NCI-H2227 (cell line): ENCODE results near the gene VAC14.
A peak's percentile ranks its signal among the peaks of the same experiment; 100 is the strongest.

Experiments used
- DNase-seq: peaks from one replicate; lab custom pipeline; 2025; ENCODE audit not compliant: unreplicated experiment; lab: John Stamatoyannopoulos, UW

The VAC14 gene

DNA sequence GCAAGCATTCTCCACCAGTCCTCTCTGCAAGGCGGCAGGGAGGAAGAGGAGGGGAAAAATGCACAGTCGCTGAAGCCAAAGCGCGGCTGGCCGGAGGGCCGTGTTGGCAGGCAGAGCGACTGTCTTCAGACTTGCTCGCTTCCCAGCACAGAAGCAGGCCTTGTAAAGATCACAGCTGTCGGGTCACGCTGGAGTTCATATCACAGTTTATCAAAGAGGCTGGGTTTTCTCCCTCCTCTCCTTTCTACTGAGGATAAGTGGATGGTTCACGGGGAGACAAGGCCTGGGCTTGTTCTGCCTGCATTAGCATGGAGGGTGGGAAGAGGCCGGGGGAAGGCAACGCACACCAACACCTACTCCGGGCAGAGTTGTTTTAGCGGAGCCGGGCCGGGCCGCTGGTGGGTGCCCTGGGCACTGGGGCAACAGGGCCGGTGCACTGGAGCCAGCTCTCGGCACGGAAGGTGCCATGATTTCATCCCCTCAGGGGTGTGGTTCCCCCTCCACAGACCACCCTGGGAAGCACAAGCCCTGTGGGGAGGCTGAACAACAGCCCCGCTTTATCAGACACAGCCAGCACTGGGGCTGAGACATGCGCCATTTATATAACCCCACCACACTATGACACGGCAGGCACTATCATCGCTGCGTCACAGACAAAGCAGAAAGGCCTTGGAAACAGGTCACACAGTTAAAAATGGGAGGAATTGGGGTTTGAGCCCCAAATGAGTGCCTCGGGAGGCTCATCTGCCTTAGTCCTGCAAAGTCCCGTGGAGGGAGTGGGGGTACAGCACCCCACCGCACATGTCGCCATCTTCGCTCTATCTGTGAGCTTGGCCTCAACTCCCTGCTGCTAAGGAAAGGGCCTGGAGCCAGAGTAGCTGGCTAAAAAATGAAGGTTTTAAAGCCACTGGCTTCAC is 74.8 kb downstream of the VAC14 start:
- DNase-seq, result peak; percentile 65

DNA sequence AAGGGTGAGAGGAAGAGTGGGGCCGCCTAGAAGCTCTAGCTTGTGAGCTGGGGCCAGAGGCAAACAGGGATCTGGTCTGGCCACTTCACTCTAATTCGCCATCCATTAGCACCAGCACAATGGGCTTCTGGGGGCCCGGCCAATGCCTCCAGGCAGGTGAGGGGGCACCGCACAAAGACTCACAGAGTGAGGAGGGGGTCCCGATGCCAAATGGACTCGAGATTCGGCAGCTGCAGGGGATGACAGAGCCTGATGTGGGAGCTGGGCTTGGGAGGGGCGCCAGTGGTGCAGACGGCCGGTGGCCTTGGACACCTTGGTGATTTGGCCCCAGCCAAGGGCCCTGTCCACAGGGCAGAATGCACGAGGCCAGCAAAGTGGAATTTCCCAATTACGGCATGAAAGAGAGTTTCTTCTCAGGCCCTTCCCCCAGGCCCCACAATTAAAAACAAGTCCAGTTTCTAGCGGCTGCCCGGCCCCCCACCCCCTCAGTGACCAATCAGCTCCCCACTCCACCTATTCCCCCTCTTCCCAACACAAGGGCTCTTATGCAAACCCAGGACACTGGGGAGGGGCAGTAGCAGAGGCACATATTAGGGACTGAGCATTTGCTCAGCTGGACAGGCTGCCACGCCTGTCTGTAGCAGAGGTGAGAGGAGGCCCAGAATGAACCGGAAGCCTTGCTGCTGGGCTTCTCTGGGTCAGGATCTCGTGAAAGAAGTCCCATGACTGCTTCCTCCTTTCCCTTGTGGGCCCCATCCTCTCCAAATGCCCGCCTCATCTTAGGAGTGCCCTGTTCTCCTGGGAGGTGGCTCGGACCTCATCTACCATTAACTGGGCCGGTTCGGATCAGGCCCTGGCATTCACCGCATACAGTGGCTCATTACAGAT is 75.7 kb downstream of the VAC14 start:
- DNase-seq, result no peak

DNA sequence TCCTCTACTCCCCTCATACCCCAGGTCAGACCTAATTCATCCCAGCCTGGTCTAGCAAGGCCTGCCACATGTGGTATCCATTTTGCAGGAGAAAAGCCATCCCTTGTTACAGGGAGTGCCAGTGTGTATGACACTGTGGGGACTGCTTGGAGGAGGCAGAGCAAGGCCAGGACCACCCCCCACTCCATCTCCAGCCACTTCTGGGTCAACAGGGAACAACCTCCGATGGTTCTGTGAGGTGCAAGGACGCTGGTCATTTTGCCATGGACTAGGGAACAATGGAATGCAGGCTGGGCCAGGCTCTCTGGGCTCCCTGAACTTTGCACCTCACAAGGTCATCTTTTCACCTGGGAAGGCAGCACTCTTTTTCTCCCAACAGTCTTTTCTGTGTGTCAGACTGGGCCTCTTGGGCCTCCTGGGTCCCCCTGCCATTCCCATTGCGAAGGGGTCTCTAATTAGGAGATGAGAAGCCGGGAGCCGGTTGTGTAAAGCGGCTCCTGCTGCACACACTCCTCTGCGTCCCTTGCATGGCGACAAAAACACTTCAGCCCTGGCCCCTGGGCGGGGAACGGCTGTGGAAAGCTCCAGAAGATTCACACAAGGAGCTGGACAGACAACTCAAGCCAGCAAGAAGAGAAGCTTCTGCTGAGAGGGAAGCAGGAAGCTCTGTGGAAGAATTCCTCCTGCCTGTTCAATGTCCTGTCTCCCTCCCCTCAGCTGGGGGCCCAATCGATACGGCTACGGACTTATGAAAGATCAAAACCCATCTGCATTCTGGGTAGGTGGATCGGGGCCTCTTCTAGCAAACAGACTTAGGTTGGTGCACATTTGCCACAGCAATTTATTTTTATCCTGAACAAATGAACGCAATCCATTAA is 76.6 kb downstream of the VAC14 start:
- no peak for DNase-seq

DNA sequence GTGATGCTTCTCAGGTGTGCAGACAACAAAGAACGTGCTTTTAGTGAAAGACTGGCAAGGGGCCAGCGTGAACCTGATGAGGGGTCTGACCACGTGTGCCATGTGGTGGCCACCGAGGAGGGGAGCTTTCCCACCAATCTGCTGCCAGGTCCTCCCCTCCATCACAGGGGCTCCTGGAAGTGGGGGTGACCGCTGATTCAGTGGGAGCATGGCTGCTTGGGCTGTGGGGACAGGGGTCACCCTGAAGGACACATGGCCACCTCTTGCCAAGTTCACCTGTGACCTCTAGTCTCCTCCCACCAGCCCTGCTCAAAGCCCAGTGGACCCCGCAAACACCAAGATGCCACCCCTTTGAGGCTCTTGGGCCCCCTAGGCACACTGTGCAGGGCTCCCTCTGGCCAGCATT is 77.2 kb downstream of the VAC14 start:
- no peak for DNase-seq

DNA sequence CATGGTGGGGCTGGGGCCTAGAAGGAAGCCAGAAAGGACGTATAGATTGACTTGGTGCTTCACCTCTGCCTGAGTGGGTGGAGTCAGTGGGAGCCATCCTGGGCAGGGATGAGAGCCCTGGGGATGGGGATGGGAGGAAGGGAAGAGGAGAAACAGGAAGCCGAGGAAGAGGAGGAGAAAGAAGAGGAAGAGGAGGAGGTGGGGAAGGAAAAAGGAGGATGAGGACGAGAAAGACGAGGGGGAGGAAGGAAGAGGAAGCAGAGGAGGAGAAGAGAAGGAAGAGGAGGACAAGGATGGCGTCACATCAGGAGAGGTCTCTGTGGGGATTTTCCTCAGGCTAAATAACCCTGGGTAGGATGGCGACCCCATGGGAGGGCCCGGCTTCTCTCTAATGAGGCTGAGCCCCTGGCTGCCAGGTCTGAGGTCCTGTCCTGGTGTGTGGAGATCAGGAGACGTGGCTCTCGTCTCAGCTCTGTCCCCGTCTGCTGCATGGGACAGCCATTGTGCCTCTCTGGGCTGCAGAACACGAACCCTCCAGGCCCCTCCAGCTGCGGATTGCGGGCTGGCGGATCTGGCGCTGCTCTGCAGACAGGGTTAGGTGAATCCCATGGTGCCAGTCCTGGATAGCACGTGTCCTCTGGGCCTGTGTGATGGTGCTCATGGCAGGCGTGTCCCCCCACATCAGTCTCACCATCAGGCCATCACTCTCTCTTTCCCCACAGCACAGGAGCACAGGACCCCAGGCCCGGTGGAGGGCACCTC is 79.6 kb downstream of the VAC14 start:
- DNase-seq, result no peak

DNA sequence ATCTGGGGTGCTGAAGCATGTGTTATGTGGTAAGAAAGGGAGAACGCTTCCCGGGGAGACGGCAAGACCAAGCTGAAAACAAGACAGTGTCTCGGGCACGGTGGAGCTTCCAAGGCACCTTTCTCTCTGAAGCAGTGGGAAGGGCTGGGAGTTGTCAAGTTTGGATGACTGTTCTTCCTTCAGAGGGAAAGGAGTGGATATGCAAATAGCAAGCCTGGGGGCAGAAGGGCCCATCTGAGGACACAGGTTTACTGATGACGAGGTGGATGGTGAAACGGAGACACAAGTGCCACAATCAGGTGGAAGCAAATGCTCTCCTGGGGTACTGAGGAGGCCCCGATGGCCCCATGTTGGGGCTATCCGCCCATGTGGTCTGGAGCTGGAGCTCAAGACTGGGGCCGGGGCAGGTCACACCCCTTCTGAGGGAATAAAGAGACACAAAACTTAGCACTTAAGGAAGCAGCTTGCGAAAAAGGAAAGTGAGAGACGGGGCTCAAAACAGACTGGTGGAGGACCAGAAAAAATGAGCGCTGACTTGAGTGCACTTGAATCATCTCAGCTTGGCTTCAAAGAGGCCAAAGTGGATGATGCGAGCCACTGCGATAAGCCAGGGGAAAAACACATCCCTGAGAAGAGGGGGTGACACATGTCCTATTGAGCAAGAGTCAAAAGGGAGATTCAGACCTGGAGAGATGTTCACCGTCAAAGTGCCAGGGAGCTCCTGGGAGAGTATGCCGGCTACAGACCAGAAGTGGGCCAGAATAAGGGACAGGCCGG is 80.3 kb downstream of the VAC14 start:
- DNase-seq, result no peak

DNA sequence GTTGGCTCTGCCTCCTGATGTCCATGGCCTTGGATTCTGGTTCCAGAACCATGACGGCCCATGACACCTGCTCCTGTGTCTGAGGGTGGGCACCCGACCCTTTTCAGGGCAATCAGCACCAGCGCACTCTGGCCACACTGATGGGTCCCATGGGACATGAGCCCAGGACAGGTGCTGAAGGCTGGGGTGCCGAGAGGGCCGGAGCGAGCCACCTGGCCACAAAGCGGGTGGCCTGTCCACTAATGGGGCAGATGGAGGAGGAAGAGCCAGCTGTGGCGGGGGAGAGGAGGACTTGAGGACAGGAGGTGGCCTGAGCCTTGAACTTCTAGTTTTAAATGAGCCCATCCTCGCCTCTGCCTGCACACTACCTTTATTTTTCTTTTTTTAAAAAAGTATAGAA is 83.9 kb downstream of the VAC14 start:
- no peak for DNase-seq

DNA sequence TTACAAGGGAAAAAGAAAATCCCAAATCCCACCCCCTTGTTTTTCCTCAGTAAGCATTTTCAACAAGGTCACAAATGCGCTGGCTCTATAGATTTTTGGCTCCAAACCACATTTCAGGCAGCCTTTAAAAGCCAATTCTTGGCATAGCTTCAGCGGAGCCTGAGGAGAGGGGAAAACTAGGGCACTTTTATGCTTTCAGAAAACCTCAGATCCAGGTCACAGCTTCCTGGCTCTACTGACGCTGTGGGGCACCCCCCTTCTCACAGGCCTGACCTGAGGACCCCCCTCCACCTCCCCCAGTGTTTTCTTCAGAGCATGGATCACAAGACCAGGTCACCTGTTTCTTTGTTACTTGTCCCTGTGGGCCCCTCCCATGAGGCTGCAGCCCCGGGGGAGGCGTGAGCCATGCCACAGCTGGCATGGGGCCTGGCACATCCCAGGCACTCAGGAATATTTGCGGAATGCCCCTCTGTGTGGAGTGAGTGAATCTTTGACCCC is 85.0 kb downstream of the VAC14 start:
- no peak for DNase-seq

DNA sequence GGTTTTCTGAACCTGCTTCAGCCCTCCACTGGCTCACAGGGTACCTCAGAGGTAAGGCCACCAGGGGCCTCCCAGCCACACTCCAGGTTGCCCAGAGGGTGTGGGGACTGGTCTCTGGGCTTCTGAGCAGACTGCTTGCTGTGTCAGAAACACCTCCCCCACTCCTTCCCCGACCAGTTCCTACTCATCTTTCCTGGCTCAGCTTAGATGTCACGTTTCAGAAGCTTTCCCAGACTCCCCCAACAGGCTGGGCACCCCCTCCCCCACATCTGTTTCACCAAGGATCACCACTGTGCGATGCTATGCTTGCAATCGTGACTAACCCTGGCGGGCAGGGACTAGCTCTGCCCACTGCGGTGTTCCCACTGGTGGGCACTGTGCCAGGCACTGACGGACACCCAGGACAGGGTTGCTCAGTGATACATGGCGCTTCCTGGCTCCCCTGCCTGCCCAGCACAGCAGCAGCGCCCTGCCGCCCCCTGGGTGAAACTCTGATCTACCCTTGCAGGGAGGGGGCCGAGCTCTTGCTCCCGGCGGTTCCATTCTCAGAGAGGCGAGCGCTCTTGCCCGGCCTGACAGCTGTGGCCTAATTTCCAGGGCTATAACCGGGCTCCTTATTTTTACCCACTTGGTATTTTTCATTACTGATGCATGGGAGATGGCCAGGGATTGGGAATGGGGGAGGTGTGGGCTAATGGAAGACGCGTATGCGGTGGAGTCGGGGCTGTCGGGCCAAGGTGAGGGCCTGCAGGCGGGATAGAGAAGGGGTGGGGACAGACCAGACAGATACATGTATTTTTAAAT is 85.7 kb downstream of the VAC14 start:
- DNase-seq, result peak; percentile 28

DNA sequence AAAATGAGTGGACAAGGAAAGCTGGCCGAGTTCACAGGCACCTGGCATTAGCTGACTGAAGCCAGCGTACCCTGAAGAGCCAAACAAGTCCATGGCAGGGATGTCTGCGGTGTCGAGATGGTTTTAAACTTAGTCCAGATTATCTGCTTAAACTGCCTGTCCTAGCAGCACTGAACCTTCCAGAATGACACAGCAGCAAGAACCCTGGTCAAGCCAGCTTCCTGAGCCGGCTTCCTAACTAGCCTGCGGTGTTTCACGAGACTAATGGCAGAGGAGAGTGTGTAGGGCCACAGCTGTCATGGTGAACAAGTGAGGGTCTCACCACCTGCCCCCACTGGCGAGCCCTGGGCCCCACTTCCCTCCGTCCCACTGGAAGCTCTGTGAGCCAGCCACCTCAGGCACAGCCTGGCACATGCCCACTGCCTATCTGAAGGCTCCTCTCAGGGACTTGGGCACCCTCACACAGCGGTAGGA is 86.3 kb downstream of the VAC14 start:
- DNase-seq, result no peak

DNA sequence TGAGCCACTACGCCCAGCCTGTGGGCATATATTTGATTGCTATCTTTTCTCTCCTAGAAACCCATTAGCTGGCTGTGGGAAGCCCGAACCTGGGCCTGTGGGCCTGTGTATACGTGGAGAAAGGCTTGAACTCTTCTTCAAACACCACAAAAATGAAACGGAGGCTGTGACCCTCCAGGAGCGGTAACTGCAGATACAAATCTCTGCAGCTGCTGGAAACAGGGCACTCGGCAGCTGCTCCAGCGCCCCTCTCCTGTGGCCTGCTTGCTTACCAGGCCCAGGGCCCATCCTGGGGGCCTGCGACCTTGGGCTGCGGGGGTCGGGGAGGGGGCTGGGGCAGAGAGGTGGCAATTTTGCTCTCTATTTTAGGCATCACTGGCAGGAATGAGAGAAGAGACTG is 87.1 kb downstream of the VAC14 start:
- DNase-seq, result no peak

DNA sequence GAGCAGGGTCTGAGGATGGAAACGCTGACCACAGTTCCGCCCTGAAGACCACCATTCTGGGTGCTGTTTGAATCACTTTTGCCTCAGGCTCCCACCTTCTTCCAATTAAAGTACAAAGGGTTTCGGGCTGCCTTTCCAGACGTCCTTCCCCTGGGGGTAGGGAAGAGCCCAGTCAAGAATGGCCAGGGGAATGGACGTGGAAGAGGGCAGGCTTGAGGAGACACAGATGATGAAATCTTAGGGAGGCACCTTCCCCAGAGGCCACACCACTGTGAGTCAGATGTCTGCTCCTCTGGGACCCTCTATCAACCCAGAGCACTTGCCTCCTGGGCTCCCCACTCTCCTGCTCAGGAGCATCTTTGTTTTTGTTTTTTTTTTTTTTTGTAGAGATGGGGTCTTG is 87.6 kb downstream of the VAC14 start:
- no peak for DNase-seq

DNA sequence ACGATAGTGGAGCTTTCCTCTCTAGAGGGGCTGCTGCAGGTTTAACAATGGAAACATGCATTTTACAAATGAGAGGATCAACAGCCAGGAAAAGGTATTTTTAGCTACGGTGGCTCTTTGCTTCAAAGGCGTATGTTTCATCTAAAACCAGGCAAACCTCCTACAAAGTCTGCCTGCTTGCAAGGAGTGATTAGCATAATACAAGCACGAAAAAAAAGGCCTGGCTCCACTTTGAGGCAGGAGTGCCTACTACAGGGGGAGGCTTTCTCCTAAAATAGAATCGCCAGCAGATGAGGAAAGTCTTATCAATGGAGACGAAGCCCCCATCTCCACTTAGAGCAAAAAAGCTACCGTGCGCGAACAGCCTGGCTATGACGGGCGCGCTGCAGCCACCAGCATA is 88.0 kb downstream of the VAC14 start:
- DNase-seq, result no peak

DNA sequence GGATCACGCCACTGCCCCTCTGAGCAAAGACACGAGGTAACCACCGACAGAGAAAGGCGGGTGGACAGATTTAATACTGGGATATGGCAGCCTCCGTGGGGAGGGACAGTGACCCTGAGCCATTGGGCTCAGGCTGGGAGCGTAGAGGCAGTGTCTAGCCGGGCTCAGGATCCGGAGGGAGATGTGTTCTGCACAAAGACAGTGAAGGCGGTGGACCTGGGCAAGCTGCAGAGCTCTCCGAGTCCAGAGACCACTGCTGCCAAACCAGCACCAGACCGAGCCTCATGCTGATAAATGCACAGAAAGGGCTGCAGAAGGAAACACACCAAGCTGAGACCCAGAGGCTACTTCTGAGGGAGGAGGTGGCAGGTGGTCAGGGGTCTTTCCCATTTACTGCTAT is 88.6 kb downstream of the VAC14 start:
- no peak for DNase-seq

DNA sequence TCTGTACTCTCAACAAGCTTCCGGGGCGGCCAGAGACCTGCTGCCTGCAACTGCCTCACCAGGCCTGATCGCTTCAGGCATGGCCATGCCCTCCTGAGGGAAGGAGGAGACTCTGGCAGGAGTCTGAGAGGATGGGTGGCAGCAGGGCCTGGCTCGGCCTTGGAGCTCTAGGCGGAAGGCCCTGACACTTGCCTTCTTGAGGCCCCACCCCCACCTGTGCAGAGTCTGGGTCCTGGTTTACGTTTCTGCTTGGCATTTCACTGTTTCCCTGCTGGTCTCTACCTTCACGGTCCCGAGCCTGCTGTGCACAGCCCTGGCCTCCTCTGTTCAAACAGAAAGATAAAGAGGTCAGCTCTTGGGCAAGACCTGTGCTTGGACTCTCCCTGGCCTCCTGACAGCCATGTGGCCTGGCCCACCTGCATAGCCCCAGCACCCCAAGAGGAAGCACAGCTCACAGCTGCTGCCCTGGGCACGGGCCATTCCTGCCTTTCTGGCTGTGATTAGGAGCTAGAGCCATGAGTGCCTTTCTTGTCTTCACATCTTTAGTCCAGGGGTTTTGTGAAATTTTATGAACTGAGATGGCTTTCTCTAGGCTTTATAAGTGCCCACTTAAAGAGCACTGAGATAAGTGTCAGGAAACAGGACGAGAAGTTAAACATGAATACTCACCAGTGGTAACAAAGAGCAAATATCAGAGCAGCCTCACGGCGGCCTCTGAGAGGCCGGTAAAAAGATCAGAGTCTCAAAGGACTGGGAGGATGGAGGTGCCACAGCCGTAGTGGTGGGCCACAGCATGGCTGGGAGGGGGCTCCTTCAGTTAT is 89.5 kb downstream of the VAC14 start:
- no peak for DNase-seq

DNA sequence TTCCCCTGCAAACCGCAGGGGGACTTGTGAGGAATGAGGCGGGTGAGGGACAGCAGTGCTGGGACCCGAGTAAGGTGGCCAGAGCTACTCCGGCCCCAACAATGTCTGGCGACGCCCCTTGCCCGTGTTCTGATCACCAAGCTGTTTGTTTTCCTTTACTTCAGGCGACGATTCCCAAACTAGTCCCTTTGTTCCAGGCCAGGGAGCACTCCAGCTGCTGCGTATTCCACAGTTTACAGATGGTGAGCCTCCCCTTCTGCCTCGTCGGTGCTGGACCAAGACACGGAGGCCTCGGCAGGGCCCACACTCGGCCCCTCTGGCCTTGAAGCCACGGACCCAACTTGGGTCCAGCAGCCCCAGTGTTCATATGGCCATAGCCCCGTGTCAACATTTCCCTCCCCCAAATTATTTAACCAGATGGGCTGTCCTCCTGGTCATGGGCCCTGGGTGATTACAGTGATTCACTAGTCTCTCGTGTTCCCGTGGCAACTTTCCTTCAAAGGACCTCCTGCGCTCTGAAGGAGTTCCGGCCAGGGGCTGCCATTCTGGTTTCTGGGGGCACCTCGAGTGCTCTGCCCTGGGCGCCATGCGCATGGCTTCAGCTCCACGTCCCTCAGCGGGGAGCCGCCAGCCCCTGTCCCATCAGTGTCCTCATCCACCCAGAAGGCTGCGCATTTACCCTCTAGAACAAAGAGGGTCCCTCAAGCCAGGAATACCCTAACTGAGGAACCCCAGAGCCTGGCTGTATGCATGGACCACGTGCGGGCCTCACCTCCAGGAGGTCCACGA is 90.3 kb downstream of the VAC14 start:
- no peak for DNase-seq

DNA sequence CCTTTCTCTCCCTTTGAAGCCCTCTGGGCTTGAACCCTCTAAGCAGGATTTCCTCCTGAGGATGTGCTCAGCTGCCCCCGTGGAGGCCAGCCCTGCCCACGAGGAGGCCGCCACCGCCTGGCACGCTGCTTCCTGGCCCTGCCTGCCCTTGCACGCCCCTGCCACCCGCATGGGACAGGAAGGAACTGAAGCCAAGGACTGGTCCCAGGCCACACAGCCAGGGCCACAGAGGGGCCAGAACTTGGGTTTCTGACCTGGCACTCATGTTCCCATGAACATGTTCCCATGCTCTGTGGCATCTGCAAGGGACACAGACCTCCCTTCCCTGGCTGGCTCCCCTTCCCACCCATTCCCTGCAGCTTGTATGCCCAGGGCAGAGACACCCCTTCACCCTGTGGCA is 91.0 kb downstream of the VAC14 start:
- DNase-seq, result no peak
